ENCODE data around the gene SSMEM1. TPM values are rescaled to one million over a fixed set of nuclear protein-coding genes. Genes with fewer than 3 reads are reported as not detected.

SSMEM1 gene
- total and polyA plus RNA-seq, 9 of the 15 experiments (the other 6 are each of a cell fraction or from before 2014, with no cell fraction given), result 0.10 to 0.28 (median 0.18) TPM; not detected in 4

DNA sequence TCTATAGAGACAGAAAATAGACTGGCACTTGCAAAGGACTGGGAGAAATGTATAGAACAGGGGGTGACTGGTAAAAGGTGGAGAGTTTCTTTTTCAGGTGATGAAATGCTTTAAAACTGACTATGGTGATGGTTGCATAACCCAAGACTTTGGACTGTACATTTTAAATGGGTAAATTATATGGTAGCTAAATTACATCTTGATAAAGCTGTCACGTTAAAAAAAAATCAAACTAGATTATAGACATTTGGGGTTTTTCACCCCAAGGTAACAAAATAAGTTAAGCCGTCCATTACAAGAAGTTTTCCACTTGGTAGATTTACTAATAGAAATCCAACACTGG, 26.4 kb upstream of the SSMEM1 start:
- BruUV-seq (replicated peaks), result no TSS peak
- H3K9ac ChIP-seq (ENCODE audit: insufficient read depth in 1 of 2, low read depth in 2 of 2, low read length in 2 of 2), result no peak overlapping the region
- H3K4me1 ChIP-seq (replicated peaks in 1 of 2; ENCODE audit: control insufficient read depth in 2 of 2, insufficient read depth in 2 of 2, low read length in 2 of 2), result no peaks in the 10 kb centered on the region
- intact Hi-C loops (cut with micrococcal nuclease), result no loop called here
- no peaks in the 10 kb centered on the region for H3K9me3 ChIP-seq (replicated peaks; ENCODE audit: control insufficient read depth, insufficient read depth, low read depth, low read length)
- no peak for DNase-seq (ENCODE audit: extremely low read depth in 1 of 4, low spot score in 3 of 4)
- H3K27ac ChIP-seq (ENCODE audit: extremely low read depth, low read depth, low read length), result no peak overlapping the region
- H3K79me2 ChIP-seq (ENCODE audit: control insufficient read depth, insufficient read depth, low read length), result peaks cover 20% of the 10 kb centered on the region; the same call in 2 of the 3 replicates
- no peak overlapping the region for H3K4me2 ChIP-seq (ENCODE audit: insufficient read depth, low read length)
- H3K27me3 ChIP-seq (ENCODE audit: control insufficient read depth in 2 of 2, insufficient read depth in 2 of 2, low read length in 2 of 2), result no peaks in the 10 kb centered on the region
- WGBS (ENCODE audit: insufficient coverage, low coverage, missing lambda C conversion rate), result 77% methylated on average over 2 of the region's 2 CpGs
- CTCF ChIA-PET (ENCODE audit: low intra/inter-chr PET ratio), result no interaction called here
- no peaks in the 10 kb centered on the region for H4K20me1 ChIP-seq (replicated peaks; ENCODE audit: control insufficient read depth, insufficient read depth, low read length)
- FAIRE-seq, result no peak
- no peak for ATAC-seq
- H3K36me3 ChIP-seq (ENCODE audit: control insufficient read depth, insufficient read depth, low read length), result peaks cover 92% of the 10 kb centered on the region
- in situ Hi-C loops (cut with MboI), result no loop called here
- no peak overlapping the region for H3K4me3 ChIP-seq
- H2AFZ ChIP-seq (ENCODE audit: low read depth, low read length), result no peak overlapping the region
- POLR2A ChIA-PET, result interaction anchor here (0.9 to 2.7 kb wide), 6 partner anchors 9 to 28 kb away, joined by 3 to 10 read pairs (median 6); partner anchors contain the start of gene TMEM209
- H3K9me1 ChIP-seq (ENCODE audit: control insufficient read depth, insufficient read depth, low read length), result no peaks in the 10 kb centered on the region
- TF ChIP-seq, protein P1, sequence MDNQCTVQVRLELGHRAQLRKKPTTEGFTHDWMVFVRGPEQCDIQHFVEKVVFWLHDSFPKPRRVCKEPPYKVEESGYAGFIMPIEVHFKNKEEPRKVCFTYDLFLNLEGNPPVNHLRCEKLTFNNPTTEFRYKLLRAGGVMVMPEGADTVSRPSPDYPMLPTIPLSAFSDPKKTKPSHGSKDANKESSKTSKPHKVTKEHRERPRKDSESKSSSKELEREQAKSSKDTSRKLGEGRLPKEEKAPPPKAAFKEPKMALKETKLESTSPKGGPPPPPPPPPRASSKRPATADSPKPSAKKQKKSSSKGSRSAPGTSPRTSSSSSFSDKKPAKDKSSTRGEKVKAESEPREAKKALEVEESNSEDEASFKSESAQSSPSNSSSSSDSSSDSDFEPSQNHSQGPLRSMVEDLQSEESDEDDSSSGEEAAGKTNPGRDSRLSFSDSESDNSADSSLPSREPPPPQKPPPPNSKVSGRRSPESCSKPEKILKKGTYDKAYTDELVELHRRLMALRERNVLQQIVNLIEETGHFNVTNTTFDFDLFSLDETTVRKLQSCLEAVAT (IDR thresholded peaks at IDR 0.05), result no peak
- TF ChIP-seq, protein P2, sequence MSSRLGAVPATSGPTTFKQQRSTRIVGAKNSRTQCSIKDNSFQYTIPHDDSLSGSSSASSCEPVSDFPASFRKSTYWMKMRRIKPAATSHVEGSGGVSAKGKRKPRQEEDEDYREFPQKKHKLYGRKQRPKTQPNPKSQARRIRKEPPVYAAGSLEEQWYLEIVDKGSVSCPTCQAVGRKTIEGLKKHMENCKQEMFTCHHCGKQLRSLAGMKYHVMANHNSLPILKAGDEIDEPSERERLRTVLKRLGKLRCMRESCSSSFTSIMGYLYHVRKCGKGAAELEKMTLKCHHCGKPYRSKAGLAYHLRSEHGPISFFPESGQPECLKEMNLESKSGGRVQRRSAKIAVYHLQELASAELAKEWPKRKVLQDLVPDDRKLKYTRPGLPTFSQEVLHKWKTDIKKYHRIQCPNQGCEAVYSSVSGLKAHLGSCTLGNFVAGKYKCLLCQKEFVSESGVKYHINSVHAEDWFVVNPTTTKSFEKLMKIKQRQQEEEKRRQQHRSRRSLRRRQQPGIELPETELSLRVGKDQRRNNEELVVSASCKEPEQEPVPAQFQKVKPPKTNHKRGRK (tag; IDR thresholded peaks at IDR 0.05), result no peak
- 0 out of 2 replicates have a peak, but pooled peaks have one; percentile 25 for TF ChIP-seq CEBPB (tag; IDR thresholded peaks at IDR 0.05)
- TF ChIP-seq, protein P3, sequence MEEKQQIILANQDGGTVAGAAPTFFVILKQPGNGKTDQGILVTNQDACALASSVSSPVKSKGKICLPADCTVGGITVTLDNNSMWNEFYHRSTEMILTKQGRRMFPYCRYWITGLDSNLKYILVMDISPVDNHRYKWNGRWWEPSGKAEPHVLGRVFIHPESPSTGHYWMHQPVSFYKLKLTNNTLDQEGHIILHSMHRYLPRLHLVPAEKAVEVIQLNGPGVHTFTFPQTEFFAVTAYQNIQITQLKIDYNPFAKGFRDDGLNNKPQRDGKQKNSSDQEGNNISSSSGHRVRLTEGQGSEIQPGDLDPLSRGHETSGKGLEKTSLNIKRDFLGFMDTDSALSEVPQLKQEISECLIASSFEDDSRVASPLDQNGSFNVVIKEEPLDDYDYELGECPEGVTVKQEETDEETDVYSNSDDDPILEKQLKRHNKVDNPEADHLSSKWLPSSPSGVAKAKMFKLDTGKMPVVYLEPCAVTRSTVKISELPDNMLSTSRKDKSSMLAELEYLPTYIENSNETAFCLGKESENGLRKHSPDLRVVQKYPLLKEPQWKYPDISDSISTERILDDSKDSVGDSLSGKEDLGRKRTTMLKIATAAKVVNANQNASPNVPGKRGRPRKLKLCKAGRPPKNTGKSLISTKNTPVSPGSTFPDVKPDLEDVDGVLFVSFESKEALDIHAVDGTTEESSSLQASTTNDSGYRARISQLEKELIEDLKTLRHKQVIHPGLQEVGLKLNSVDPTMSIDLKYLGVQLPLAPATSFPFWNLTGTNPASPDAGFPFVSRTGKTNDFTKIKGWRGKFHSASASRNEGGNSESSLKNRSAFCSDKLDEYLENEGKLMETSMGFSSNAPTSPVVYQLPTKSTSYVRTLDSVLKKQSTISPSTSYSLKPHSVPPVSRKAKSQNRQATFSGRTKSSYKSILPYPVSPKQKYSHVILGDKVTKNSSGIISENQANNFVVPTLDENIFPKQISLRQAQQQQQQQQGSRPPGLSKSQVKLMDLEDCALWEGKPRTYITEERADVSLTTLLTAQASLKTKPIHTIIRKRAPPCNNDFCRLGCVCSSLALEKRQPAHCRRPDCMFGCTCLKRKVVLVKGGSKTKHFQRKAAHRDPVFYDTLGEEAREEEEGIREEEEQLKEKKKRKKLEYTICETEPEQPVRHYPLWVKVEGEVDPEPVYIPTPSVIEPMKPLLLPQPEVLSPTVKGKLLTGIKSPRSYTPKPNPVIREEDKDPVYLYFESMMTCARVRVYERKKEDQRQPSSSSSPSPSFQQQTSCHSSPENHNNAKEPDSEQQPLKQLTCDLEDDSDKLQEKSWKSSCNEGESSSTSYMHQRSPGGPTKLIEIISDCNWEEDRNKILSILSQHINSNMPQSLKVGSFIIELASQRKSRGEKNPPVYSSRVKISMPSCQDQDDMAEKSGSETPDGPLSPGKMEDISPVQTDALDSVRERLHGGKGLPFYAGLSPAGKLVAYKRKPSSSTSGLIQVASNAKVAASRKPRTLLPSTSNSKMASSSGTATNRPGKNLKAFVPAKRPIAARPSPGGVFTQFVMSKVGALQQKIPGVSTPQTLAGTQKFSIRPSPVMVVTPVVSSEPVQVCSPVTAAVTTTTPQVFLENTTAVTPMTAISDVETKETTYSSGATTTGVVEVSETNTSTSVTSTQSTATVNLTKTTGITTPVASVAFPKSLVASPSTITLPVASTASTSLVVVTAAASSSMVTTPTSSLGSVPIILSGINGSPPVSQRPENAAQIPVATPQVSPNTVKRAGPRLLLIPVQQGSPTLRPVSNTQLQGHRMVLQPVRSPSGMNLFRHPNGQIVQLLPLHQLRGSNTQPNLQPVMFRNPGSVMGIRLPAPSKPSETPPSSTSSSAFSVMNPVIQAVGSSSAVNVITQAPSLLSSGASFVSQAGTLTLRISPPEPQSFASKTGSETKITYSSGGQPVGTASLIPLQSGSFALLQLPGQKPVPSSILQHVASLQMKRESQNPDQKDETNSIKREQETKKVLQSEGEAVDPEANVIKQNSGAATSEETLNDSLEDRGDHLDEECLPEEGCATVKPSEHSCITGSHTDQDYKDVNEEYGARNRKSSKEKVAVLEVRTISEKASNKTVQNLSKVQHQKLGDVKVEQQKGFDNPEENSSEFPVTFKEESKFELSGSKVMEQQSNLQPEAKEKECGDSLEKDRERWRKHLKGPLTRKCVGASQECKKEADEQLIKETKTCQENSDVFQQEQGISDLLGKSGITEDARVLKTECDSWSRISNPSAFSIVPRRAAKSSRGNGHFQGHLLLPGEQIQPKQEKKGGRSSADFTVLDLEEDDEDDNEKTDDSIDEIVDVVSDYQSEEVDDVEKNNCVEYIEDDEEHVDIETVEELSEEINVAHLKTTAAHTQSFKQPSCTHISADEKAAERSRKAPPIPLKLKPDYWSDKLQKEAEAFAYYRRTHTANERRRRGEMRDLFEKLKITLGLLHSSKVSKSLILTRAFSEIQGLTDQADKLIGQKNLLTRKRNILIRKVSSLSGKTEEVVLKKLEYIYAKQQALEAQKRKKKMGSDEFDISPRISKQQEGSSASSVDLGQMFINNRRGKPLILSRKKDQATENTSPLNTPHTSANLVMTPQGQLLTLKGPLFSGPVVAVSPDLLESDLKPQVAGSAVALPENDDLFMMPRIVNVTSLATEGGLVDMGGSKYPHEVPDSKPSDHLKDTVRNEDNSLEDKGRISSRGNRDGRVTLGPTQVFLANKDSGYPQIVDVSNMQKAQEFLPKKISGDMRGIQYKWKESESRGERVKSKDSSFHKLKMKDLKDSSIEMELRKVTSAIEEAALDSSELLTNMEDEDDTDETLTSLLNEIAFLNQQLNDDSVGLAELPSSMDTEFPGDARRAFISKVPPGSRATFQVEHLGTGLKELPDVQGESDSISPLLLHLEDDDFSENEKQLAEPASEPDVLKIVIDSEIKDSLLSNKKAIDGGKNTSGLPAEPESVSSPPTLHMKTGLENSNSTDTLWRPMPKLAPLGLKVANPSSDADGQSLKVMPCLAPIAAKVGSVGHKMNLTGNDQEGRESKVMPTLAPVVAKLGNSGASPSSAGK (IDR thresholded peaks at IDR 0.05), result no peak
- TF ChIP-seq CAMTA2 (CRISPR knock-in tag; conservative IDR thresholded peaks at IDR 0.05), result no peak
- no peak for TF ChIP-seq NFIC (IDR thresholded peaks at IDR 0.05)
- TF ChIP-seq ILF3 (IDR thresholded peaks at IDR 0.05; ENCODE audit: borderline replicate concordance), result no peak
